ENCODE measurements around the gene MTMR3.

Gene MTMR3

DNA sequence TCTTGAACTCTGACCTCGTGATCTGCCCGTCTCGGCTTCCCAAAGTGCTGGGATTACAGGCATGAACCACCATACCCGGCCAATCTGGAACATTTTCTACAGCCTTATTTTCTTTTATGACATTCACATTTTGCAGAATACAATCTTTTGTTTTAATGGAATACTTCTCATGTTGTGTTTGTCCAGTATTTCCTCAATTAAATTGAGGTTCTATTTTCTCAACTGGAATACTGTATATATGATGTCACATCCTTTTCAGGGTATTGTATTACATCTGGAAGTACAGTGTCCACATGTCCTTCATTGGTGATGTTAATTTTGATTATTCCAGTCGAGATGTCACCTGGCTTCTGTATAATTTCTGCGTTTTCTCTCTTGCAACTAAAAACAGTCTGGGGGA is 106.5 kb downstream of the MTMR3 start:
- TF ChIP-seq, protein P1, sequence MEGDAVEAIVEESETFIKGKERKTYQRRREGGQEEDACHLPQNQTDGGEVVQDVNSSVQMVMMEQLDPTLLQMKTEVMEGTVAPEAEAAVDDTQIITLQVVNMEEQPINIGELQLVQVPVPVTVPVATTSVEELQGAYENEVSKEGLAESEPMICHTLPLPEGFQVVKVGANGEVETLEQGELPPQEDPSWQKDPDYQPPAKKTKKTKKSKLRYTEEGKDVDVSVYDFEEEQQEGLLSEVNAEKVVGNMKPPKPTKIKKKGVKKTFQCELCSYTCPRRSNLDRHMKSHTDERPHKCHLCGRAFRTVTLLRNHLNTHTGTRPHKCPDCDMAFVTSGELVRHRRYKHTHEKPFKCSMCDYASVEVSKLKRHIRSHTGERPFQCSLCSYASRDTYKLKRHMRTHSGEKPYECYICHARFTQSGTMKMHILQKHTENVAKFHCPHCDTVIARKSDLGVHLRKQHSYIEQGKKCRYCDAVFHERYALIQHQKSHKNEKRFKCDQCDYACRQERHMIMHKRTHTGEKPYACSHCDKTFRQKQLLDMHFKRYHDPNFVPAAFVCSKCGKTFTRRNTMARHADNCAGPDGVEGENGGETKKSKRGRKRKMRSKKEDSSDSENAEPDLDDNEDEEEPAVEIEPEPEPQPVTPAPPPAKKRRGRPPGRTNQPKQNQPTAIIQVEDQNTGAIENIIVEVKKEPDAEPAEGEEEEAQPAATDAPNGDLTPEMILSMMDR (IDR thresholded peaks at IDR 0.05; ENCODE audit: insufficient read depth, low read depth, low read length, missing control alignments), result no peak
- DNase-seq (ENCODE audit: low read depth), result no peak
- no peak overlapping the region for H3K4me3 ChIP-seq (ENCODE audit: low read length)

DNA sequence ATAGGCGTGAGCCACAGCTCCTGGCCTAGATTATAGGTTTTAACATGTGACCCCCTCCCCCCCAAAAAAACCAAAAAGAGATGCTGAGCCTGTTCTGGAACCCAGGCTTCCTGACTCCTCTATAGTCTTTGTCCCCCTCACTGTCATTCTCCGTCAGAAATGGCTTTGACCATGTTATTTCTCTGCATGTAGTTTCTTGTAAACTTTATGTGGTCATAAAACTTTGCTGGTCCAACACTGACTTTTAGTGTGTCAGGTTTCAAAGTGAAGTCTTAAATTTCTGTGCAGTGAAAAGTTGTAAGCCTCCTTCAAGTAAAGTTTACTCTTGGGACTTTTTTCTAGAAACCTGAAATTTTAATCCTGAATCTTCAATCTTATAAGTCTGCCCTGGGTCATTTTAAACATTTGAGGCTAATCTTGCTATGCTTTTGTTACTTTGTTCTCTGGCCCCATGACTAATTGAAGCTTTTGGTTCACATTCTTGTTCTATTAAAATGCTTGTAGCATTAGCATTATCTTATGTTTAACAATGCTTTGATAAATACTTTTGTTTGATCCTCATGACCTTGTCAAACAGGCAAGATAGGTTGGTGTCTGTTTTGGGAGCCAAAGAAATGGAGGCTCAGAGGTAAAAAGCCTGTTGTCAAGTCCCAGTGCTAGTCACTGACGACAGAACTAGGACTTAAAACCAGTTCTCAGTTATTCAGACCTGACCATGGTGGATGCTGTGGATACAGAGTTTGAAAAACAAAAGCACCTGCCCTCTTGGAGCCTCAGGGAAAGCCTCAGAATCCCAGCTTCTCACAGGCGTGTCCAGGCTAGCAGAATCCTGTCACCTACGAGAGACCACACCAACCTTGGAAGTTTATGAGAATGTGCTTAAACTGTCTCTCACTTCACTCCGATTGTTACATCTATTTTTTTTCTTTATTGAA is 109.6 kb downstream of the MTMR3 start:
- no peak overlapping the region for H3K4me3 ChIP-seq (ENCODE audit: low read length)
- DNase-seq (ENCODE audit: low read depth), result peak; percentile 94
- TF ChIP-seq, protein P1 (IDR thresholded peaks at IDR 0.05; ENCODE audit: insufficient read depth, low read depth, low read length, missing control alignments), result no peak

DNA sequence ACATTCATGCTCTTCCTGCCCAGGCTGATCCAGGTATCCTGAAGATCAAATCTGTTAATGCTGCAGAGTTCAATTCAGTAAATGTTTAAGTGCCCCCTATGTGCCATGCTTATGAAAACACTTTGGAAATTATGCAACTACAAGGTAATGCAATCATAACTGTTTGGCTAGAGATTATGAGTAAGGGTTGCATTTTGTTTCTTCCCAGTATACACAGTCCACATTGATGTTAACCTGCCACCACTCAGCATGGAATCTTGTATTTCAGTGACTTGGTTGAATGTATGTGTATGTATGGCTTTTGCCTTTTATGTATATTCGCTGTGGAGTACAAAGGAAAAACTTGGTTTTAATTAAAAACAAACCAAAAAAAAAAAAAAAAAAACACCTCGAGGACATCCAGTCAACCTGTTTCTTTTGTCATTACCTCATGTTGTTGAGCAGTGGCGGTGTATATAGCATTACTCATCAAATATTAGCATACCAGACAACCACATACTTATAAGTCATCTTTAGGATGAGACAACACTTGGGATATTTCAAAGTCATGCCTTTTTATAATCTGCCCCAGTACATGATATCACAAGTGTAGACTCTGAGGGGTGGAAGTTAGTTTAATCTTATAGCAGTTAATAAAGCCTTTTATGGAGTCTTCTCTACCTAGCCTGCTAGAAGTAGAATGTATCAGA is 111.2 kb downstream of the MTMR3 start:
- DNase-seq (ENCODE audit: low read depth), result peak; percentile 93
- TF ChIP-seq, protein P1 (IDR thresholded peaks at IDR 0.05; ENCODE audit: insufficient read depth, low read depth, low read length, missing control alignments), result peak; percentile 52
- no peak overlapping the region for H3K4me3 ChIP-seq (ENCODE audit: low read length)

DNA sequence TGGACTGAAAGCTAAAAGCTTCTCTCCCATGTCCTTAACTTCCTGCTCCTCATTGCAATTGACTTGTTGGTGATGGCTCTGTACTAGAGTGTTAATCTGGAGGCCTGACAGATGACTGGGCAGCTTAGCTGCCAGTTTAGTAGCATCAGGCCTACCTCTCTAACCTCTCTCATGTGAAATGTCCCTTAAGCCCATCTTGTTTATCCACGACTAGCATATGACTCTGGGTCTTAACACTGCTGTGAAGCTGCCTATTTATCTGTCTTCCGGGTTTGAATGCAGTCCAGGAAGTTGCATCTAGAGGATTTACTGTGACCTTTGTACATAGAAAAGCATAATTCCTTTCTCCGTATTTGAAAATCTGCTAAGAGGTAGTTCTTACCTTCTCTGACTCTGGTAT is 112.0 kb downstream of the MTMR3 start:
- peak; percentile 43 for DNase-seq (ENCODE audit: low read depth)

DNA sequence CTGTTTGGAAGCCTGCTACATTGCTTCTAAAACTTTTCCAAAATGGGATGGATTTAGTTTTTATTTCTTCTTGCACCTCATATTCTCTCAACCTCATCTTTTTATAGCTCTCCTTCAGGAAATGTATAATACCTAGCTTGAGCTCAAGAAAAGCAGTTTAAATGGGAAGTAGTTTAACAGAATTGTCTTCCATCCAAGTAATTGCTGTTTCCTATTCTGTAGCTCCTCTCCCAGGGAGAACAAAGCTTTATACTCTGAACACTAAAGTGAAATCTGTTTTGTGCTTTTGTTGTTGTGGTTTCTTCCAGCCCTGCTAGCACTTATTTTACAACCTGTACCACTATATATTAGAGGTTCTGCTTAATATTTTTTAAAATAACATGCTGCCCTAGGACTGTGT is 114.1 kb downstream of the MTMR3 start:
- H3K4me3 ChIP-seq (ENCODE audit: low read length), result no peak overlapping the region
- TF ChIP-seq, protein P1 (IDR thresholded peaks at IDR 0.05; ENCODE audit: insufficient read depth, low read depth, low read length, missing control alignments), result no peak
- no peak for DNase-seq (ENCODE audit: low read depth)

More for the DNA sequence above, 112.0 kb downstream of the MTMR3 start:
- H3K4me3 ChIP-seq (ENCODE audit: low read length), result no peak overlapping the region
- TF ChIP-seq, protein P1 (IDR thresholded peaks at IDR 0.05; ENCODE audit: insufficient read depth, low read depth, low read length, missing control alignments), result no peak

DNA sequence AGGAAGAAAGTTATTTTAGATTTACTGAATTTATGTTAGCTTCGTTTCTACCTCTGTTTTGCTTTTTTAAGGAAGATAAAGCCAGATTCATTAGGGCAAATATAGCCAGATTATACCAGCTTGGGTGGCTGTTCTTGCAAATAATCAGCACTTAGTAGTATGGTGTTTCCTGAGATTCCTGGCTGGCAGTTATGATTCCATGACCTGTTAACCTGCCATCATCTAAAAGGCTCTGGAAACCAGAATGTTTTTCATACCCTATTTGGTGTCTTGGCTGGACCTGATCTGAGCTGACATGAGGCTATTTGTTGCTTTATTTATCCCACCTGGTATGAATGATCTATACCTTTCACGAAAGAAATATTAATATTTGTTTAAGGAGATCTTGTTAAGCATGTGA is 114.5 kb downstream of the MTMR3 start:
- TF ChIP-seq, protein P1 (IDR thresholded peaks at IDR 0.05; ENCODE audit: insufficient read depth, low read depth, low read length, missing control alignments), result no peak
- no peak for DNase-seq (ENCODE audit: low read depth)
- no peak overlapping the region for H3K4me3 ChIP-seq (ENCODE audit: low read length)
